HG03108 (cell line): Measurements from ENCODE around the gene WSCD2.

ENCODE experiments used
- ATAC-seq: cut with Tn5 transposase; IDR thresholded peaks from one replicate; pipeline ENCODE4 v1.9.1; 2021; ENCODE audit warnings: moderate library complexity; ENCODE audit not compliant: unreplicated experiment

WSCD2 gene

GRCh38 chr12:108126990-108127501 lies 2.0 kb upstream of the WSCD2 start:
- ATAC-seq: no peak

GRCh38 chr12:108127654-108128053 lies 1.4 kb upstream of the WSCD2 start:
- no peak for ATAC-seq

DNA sequence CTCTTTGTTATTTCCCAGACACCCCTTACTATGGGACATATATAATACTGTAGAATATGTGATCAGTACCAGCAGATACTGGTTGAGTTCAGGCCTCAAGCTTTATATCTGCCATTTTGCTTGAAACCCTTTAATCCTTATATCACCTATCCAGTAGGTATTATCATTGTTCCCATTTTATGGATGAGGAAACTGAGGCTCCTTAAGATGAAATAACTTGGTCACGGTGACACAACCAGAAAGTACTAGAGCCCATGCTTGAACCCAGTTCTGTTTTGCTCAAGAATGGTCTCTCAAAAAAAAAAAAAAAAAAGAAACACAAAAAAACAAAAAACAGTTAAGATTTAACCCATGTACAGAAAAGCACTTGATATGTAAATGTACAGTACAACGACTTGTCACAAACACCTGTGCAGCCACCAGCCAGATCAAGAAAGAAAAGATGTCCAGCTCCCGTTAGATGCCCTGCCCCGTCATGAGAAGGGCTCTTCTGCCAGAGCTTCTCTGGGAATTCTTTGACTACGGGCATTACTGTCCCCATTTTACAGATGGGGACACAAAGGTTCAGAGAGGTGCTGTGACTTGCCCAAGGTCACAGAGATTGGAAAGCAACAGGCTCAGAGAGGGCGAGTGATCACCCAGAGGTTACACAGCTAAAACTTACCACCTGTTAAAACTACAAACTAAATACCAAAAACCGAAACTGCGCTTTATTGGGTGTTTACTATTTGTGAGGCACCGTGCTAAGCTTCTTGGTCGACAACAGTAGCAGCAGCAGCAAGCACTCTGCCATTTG lies 669 bp upstream of the WSCD2 start:
- no peak for ATAC-seq

DNA sequence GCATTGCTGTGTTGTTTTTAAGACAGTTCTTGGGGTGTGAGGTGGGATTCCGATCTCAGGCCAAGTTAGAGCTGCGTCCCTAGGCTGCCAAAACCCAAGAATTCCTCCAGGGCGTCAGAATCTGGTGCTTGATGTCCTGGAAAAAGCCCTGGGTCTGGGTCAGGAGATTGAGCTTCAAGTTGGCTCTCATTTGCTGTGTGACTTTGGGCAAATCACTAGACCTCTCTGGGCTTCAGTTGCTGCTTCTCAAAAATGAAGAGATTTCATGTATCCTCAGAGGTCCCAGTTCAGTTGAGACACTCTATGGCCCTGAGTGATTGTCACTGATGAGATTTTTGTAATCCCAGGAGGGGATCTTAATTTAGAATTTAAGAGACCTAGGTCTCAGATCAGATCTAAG lies 1.9 kb downstream of the WSCD2 start:
- no peak for ATAC-seq

- no peak for ATAC-seq
Observed at GRCh38 chr12:108131657-108132126, 2.6 kb downstream of the WSCD2 start.

DNA sequence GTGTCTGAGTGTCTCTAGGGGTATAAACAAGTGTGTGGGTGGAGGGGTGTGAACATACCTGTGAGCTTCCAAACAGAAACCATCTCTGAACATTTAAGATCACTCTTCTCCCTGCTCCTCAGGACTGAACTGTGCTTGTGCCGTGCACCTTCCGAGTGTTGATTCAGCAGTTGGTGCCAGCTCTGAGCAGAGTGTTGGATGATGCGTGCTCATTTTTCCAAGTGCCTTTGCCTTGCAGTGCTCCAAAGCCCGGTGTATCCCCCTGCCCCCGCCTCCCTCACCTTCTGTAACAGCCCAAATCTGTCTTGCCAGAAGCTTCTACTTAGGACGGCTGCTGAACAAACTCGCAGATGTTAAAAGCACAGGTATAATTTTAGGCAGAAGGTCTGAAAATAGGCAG lies 4.4 kb downstream of the WSCD2 start:
- ATAC-seq: no peak

GRCh38 chr12:108134744-108135143 lies 5.7 kb downstream of the WSCD2 start:
- no peak for ATAC-seq

- ATAC-seq: no peak
Observed at GRCh38 chr12:108135627-108136026, 6.5 kb downstream of the WSCD2 start.

GRCh38 chr12:108136697-108137096 lies 7.6 kb downstream of the WSCD2 start:
- no peak for ATAC-seq

- no peak for ATAC-seq
Observed at GRCh38 chr12:108139454-108139853, 10.4 kb downstream of the WSCD2 start.

DNA sequence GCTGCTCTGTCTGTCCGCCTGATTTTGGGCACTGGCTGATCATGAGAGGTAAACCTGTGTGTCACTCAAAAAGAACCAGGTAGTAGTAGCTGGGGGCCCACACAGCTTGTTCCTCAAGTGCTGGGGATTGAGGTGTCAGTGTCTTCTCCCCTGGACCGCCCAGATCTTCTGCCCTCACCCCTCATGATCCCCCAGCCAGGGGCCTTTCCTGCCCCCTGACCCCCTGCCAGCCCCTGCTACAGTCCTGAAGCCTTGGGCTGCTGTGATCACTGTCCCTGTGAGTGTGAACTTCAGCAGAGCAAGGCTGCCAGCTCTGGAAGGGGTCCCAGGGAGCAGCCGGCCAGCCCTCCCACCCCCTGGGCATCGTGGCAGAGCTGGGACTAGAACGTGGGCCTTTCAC lies 11.4 kb downstream of the WSCD2 start:
- no peak for ATAC-seq

DNA sequence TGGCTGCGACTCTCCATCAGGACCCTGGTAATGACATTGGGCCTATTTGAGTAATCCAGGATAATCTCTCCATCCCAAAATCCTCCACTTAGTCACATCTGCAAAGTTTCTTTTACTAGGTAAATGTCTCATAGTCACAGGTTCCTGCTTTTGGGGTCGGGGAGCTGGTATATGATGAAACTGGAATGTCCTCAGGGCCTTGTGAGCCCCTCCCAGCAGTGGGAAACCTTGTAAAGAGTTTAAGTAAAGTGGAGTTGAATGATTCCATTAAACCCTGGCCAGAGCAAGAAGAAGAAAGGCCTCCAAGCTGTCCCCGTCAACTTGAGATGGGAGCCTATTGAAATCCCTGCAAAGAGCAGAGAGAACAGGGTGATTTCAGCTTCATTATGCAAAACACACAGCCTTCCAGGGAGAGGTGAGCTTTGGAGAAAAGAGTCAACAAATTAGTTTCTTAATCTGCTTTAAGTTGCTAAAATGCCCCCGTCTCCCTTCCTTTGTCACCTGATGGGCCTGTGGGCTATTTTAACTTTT lies 12.6 kb downstream of the WSCD2 start:
- ATAC-seq: no peak

GRCh38 chr12:108143144-108143543 lies 14.1 kb downstream of the WSCD2 start:
- no peak for ATAC-seq

- ATAC-seq: no peak
Observed at GRCh38 chr12:108144080-108144479, 15.0 kb downstream of the WSCD2 start.

GRCh38 chr12:108145011-108145410 lies 15.9 kb downstream of the WSCD2 start:
- ATAC-seq: no peak

GRCh38 chr12:108146035-108146893 lies 17.2 kb downstream of the WSCD2 start:
- no peak for ATAC-seq

DNA sequence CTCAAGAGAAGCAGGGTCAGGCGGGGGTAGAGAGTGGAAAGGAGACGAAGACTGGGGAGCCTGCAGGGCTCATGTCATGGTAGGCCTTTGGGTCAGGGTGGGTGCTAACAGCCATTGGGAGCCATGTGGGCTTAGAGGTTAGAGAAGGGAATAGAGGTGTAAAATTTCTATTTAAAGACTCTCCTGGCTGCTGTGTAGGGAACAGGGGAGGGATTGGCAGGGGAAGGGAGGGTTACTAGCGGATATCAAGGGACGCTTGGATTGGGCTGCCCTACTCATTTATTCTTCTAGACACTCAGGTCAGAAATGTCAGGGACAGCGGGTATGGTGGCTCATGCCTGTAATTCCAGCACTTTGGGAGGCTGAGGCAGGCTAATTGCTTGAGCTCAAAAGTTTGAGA lies 18.2 kb downstream of the WSCD2 start:
- no peak for ATAC-seq

DNA sequence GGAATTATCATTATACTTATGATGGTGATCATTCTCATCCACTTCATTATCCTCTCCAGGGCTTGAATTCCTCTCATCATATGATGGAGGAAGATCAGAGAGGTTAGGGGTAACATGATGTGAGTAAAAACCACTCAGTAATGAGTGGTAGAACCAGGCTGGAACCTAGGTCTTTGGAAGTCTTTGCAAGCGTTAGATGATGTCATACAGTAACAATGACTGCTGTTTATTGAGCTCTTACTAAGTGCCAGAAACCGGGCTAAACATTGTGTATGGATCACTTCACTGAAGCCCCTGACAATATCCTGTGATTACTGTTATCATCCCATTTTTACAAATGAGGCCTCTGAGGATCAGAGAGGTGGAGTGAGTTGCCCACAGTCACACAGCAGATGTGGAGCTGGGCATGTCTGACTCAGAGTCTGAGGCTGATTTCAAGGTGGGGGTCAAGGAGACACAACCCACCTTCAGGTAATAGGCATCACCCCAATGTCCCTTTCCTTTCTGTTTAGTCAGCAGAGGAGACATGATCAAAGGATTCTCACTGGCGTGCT lies 19.5 kb downstream of the WSCD2 start:
- ATAC-seq: no peak

GRCh38 chr12:108150436-108150835 lies 21.3 kb downstream of the WSCD2 start:
- no peak for ATAC-seq

DNA sequence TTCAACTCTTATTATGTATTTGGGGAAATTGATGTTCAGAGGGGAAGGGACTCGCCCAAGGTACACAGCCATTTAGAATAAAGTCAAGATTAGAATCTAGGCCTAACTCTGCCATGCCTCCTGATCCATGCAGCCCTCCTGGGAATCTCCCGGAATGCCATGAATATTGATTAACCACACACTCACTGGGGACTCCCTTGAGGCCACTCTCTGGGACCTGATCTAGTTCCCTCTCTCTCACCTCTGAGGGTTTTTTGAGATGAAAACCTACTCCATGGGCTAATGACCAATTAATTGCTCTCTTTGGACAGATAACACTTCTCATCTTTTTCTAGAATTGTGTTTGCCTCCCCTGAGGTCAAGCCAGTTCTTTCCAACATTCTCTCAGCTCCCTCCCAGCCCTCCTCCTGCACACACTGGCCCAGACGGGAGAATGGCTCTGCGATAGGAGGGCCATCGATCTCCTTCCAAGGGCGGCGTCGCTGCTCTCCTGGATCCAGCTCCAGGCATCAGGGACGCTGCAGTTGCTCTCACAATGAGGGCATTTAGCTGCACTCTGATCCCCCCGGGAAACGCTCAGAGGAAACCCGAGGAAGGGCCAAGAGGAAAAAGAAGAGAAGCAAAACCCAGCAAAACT lies 22.6 kb downstream of the WSCD2 start:
- ATAC-seq: no peak

GRCh38 chr12:108152170-108152538 lies 23.1 kb downstream of the WSCD2 start:
- no peak for ATAC-seq
